HG03103 (cell line): ENCODE measurements around the gene LRRFIP2.
"Not testable (repeated sequence)": the region's sequence is repeated elsewhere in the genome, so short reads cannot be mapped to it uniquely, and the experiment has no call there.

ENCODE experiments used
- ATAC-seq: cut with Tn5 transposase; IDR thresholded peaks from one replicate; pipeline ENCODE4 v1.9.1; 2021; ENCODE audit warnings: low read depth; ENCODE audit not compliant: unreplicated experiment

LRRFIP2 gene

GRCh38 chr3:37082317-37082716 lies 92.1 kb downstream of the LRRFIP2 start:
- no peak for ATAC-seq

- no peak for ATAC-seq
Observed at GRCh38 chr3:37075955-37076354, 98.4 kb downstream of the LRRFIP2 start.

- no peak for ATAC-seq
Observed at GRCh38 chr3:37074178-37074577, 100.2 kb downstream of the LRRFIP2 start.

- ATAC-seq = no peak
Observed at GRCh38 chr3:37072892-37073291, 101.5 kb downstream of the LRRFIP2 start.

GRCh38 chr3:37071921-37072320 lies 102.5 kb downstream of the LRRFIP2 start:
- no peak for ATAC-seq

- no peak for ATAC-seq
Observed at GRCh38 chr3:37068031-37068430, 106.4 kb downstream of the LRRFIP2 start.

- ATAC-seq = no peak
Observed at GRCh38 chr3:37067577-37067976, 106.8 kb downstream of the LRRFIP2 start.

GRCh38 chr3:37064747-37065146 lies 109.6 kb downstream of the LRRFIP2 start:
- ATAC-seq = no peak

GRCh38 chr3:37058117-37058516 lies 116.3 kb downstream of the LRRFIP2 start:
- no peak for ATAC-seq

GRCh38 chr3:37056826-37057225 lies 117.6 kb downstream of the LRRFIP2 start:
- no peak for ATAC-seq

- not testable (repeated sequence) for ATAC-seq
Observed at GRCh38 chr3:37055077-37055476, 119.3 kb downstream of the LRRFIP2 start.

GRCh38 chr3:37054370-37054769 lies 120.0 kb downstream of the LRRFIP2 start:
- peak; percentile 85 for ATAC-seq

GRCh38 chr3:37053753-37054152 lies 120.6 kb downstream of the LRRFIP2 start:
- no peak for ATAC-seq

- no peak for ATAC-seq
Observed at GRCh38 chr3:37053337-37053736, 121.0 kb downstream of the LRRFIP2 start.

- ATAC-seq = no peak
Observed at GRCh38 chr3:37052860-37053259, 121.5 kb downstream of the LRRFIP2 start.

GRCh38 chr3:37050282-37050681 lies 124.1 kb downstream of the LRRFIP2 start:
- no peak for ATAC-seq

GRCh38 chr3:37042712-37043111 lies 131.7 kb downstream of the LRRFIP2 start:
- ATAC-seq = not testable (repeated sequence)

GRCh38 chr3:37041546-37042195 lies 132.7 kb downstream of the LRRFIP2 start:
- no peak for ATAC-seq

- no peak for ATAC-seq
Observed at GRCh38 chr3:37040231-37040630, 134.2 kb downstream of the LRRFIP2 start.

GRCh38 chr3:37039161-37039846 lies 135.1 kb downstream of the LRRFIP2 start:
- ATAC-seq = no peak

GRCh38 chr3:37037352-37037751 lies 137.0 kb downstream of the LRRFIP2 start:
- ATAC-seq = no peak

- no peak for ATAC-seq
Observed at GRCh38 chr3:37032961-37033360, 141.4 kb downstream of the LRRFIP2 start.
